IPS-11a (cell line): Measurements from ENCODE around the gene CCDC13.
"Not testable (repeated sequence)": the region's sequence is repeated elsewhere in the genome, so short reads cannot be mapped to it uniquely, and the experiment has no call there.

Source experiments
- H3K4me3 ChIP-seq: one replicate; pipeline ENCODE4 v1.5.1; 2013; ENCODE audit warnings: low read depth, low read length, control low read depth

Gene CCDC13

GRCh38 chr3:42772670-42773408 lies at the start of gene CCDC13:
TSS of gene CCDC13 (minus strand) at chr3:42773253. CDS start at chr3:42758345, 14,908 bp downstream.
- H3K4me3 ChIP-seq = peak within 1 kb of the TSS; percentile 55

- no peak overlapping the region for H3K4me3 ChIP-seq
Measured at GRCh38 chr3:42822828-42823227, 49.8 kb upstream of the CCDC13 start.

- H3K4me3 ChIP-seq = no peak overlapping the region
Measured at GRCh38 chr3:42820746-42821051, 47.6 kb upstream of the CCDC13 start.

GRCh38 chr3:42819351-42819965 lies 46.4 kb upstream of the CCDC13 start:
- no peak overlapping the region for H3K4me3 ChIP-seq

GRCh38 chr3:42815826-42816225 lies 42.8 kb upstream of the CCDC13 start:
- H3K4me3 ChIP-seq = no peak overlapping the region

GRCh38 chr3:42814914-42815507 lies 42.0 kb upstream of the CCDC13 start:
- no peak overlapping the region for H3K4me3 ChIP-seq

- H3K4me3 ChIP-seq = no peak overlapping the region
Measured at GRCh38 chr3:42814246-42814645, 41.2 kb upstream of the CCDC13 start.

GRCh38 chr3:42811118-42811883 lies 38.2 kb upstream of the CCDC13 start:
- H3K4me3 ChIP-seq = not testable (repeated sequence)

- H3K4me3 ChIP-seq = not testable (repeated sequence)
Measured at GRCh38 chr3:42810706-42811105, 37.7 kb upstream of the CCDC13 start.

- H3K4me3 ChIP-seq = no peak within 1 kb of the TSS
Measured at GRCh38 chr3:42809202-42809601, 36.1 kb upstream of the CCDC13 start, which contains the start of gene ACKR2. TSS of gene ACKR2 (plus strand) at chr3:42809445. CDS start at chr3:42864503, 55,058 bp downstream.

GRCh38 chr3:42807929-42808328 lies 34.9 kb upstream of the CCDC13 start:
- H3K4me3 ChIP-seq = no peak overlapping the region

- H3K4me3 ChIP-seq = peak overlapping the region; percentile 89
Measured at GRCh38 chr3:42805141-42805821, 32.2 kb upstream of the CCDC13 start.

GRCh38 chr3:42804831-42805132 lies 31.7 kb upstream of the CCDC13 start:
- H3K4me3 ChIP-seq = peak overlapping the region; percentile 89

GRCh38 chr3:42804106-42804830 lies 31.2 kb upstream of the CCDC13 start, which contains the start of gene HIGD1A:
TSS of gene HIGD1A (minus strand) at chr3:42804490. CDS start at chr3:42794253, 10,237 bp downstream.
- peak within 1 kb of the TSS; percentile 89 for H3K4me3 ChIP-seq

- peak overlapping the region; percentile 89 for H3K4me3 ChIP-seq
Measured at GRCh38 chr3:42803414-42804105, 30.5 kb upstream of the CCDC13 start.

- H3K4me3 ChIP-seq = peak overlapping the region; percentile 89
Measured at GRCh38 chr3:42802876-42803413, 29.9 kb upstream of the CCDC13 start.

- no peak overlapping the region for H3K4me3 ChIP-seq
Measured at GRCh38 chr3:42801784-42802183, 28.7 kb upstream of the CCDC13 start.

- no peak overlapping the region for H3K4me3 ChIP-seq
Measured at GRCh38 chr3:42801048-42801620, 28.1 kb upstream of the CCDC13 start.

GRCh38 chr3:42800251-42800650 lies 27.2 kb upstream of the CCDC13 start:
- H3K4me3 ChIP-seq = no peak overlapping the region
